Hematopoietic multipotent progenitor cell (in vitro differentiated cells): ENCODE measurements around the gene RFLNA. TPM values are rescaled to one million over a fixed set of nuclear protein-coding genes. Genes with fewer than 3 reads are reported as not detected.
"Not testable (repeated sequence)": the region's sequence is repeated elsewhere in the genome, so short reads cannot be mapped to it uniquely, and the experiment has no call there.

Source experiments
- DNase-seq, 3 donors: peaks; one replicate each; pipeline ENCODE4 v3.0.0-alpha.2; 2011 to 2015; ENCODE audit warnings: low read depth in 2 of 3, low spot score in 2 of 3
- total RNA-seq: library from RNA; depleted of rRNA; stranded (reverse); fragments of >200 nt; gene quantifications from one replicate; pipeline ENCODE4 v1.2.3, GENCODE V29; 2012

Gene RFLNA
- total RNA-seq, 1 donor, result 0.27 TPM

DNA sequence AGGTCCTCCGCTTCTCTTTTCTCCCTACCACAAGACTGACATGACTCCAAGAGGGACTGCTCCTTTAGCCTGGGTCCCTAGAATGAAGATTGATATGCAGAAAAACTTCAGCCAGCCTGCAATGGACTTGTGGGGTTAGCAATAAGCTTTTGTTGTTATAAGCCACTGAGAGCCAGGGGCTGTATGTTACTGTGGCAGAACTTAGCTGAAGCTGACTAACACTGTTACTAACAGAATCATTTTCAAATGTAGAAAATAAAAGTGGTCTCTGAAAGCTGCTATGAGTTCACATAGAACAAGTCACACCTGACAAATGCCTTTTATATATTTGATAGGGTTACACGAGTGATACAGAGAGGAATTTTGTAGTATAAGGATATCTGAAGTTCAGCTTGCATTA lies 13.6 kb upstream of the RFLNA start:
- no peak for DNase-seq

DNA sequence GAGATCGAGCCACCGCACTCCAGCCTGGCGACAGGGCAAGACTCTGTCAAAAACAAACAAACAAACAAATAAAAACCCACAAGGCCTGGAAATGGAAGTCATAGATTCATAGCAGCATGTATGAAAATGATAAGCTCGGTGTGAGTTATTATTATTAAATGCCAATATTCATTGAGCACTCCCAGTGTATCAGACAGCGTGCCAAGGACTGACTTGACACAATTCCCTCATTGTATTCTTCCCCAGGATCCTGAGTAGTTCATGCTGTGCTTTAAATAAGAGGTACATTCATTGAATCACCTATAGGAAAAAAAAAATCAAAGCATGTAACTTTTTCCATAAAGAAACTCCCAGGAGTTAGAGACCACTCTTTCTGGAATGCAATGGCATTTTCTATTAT lies 12.6 kb upstream of the RFLNA start:
- no peak for DNase-seq

GRCh38 chr12:124283326-124283725 lies 11.6 kb upstream of the RFLNA start:
- DNase-seq, result no peak

- DNase-seq, result no peak
Observed at GRCh38 chr12:124284368-124284767, 10.5 kb upstream of the RFLNA start.

DNA sequence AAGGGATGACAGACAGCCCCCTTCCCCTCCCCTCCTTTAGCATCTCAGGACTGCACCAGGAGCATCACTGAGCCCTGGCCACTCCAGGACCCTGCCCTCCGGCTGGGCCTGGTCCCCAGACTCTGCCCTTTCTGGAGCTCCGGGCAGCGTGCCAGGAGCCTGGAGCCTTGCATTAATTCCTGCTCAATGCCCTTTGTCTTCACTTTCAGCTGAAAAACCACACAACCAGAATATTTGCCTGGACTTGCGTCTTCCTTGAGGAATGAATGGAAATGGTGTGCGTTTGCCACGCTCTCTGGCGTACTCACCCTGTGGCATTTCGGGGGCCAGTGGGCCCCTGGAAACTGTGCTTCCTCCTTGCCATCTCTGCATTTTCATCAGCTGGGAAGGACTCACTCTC lies 8.5 kb upstream of the RFLNA start:
- DNase-seq, result no peak

GRCh38 chr12:124286971-124287370 lies 7.9 kb upstream of the RFLNA start:
- DNase-seq, result no peak

- DNase-seq, result no peak
Observed at GRCh38 chr12:124289634-124290600, 5.0 kb upstream of the RFLNA start.

- DNase-seq, result no peak
Observed at GRCh38 chr12:124292385-124292784, 2.5 kb upstream of the RFLNA start.

GRCh38 chr12:124293286-124294003 lies 1.4 kb upstream of the RFLNA start:
- DNase-seq, result no peak

DNA sequence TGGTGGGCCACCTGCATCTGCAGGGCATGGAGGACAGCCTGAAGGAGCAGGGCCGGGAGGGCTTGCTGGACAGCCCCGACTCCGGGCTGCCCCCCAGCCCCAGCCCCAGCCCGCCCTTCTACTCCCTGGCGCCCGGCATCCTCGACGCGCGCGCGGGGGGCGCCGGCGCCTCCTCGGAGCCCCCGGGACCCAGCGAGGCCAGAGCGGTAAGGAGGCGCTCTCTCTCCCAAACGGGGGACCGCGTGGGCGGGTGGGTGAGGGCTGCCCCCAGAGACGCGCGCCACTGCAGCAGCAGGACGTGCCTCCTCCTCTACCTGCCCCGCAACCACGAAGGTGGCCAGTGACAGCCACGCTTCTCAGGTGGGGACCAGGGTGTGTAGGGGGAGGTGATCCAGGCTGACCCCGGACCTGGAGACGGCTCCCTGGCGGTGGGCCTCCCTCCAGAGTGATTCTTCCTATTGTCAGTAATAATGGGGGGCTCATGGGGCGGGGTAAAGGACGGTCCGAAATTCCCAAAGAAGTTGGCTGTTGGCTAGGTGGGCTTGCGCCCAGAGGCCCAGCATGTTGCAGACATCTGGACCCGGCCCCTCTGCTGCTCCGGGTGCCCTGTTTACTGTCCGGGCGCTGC lies 652 bp downstream of the RFLNA start:
- no peak for DNase-seq

DNA sequence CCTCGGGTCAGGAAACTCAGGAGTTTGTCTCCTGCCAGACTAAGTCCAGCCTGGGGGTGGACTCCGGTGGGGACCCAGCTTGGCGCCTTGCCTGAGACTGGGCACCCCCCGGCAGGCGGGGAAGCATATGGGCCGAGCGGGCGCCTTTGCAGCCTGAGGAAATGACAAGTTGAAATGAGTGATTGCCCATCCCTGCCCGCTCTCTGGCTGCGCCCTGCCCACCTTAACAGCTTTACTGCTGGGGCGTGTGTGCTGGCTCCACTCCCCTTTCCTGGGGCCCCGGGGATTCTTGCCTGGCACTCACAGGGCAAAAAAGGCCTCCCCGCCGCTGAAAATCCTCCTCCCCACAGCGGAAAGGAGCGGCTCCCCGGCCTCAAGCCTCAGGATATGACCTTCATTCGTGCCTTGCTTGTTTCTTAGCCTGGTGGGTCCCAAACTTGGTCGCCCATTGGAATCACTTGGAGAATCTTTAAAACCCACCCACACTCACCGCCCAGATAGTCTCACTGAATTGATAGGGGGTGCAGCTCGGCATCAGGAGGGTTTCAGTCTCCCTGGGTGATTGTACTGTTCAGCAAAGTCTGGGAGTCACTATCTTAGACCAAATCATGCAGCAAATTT lies 1.5 kb downstream of the RFLNA start:
- peak in 2 of 3 donors; percentile 24 to 53 for DNase-seq

DNA sequence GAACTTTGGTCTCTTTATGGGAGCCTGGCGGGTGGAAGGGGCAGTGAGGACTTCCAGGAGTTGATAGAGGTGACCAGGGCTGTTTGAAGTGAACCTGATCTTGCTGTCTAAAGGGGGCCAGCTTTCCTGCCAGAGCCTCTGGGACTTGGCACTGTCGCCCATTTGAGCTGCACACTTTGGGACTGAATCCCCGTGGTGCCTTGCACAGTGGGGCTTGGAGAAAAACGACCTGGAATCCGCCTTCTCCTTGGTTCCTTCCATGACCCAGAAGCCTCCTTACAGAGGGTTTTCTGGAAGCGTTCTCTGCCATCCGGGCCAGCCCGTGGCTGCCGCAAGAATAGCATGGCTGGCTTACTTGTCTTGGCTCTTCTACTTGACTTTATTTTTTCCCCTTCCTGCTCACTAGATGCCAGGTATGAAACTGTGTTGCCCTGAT lies 2.0 kb downstream of the RFLNA start:
- no peak for DNase-seq

GRCh38 chr12:124297389-124297788 lies 2.5 kb downstream of the RFLNA start:
- no peak for DNase-seq

- no peak for DNase-seq
Observed at GRCh38 chr12:124297856-124298255, 3.0 kb downstream of the RFLNA start.

DNA sequence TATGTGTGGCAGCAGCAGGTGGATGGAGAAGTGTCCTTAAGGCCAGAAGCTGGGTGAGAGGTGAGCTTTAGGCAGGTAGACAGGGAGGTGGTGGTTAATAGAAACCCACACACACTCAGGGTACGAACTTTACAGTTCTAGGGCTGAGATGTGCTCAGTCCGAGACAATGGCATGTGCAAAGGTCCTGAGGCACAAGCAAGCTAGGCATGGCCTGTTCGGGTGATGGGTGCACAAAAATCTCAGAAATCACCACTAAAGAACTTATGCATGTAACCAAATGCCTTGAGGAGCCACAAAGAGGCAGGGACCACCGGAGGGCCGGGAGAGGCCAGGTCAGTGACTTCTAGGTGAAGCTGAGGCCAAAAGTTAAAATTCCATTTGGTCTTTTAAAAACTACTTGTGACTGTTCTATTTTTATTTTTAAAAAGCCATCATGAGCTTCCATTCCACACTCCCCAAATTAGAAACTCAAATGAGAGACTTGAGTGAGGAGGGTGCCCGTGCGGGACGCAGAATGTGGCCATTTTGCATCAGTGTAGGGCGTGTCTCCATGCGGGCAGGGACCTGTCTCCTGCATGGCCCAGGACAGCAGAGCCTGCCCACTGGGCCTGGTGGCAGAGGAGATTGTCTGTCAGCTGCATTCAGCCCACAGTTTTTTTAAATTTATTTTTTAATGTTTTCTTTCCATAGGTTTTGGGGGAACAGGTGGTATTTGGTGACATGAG lies 4.0 kb downstream of the RFLNA start:
- DNase-seq, result no peak

DNA sequence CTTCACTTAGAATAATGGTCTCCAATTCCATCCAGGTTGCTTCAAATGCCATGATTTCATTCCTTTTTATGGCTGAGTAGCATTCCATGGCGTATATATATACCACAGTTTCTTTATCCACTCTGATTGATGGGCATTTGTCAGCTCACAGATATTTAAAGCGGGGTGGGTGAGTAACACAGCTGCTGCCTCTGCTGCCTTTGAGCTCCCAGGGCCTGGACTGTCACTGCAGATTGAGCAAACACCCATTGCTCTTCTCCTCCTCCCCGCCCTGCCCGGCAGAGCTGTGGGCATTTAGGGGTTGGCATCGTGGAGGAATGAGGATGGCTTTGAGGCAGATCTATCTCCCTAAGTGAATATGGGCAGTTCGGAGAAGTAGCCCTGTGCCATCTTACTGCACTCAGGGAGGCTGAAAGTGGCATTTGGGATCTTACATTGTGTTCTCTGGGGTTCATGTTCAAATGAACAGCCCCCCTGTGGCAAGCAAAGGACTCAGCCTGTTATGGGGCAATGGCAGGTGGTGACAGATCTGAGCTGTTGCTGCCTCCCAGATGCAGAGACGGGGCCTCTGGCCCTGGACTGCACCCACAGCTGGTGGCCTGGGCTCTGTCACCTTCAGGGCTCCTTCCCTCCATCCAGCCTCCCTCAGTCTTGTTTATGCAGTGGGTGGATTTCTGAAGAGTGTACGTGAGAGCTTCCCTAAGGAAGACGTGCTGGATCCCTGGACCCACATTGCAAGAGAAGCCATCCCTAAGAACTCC lies 4.9 kb downstream of the RFLNA start:
- DNase-seq, result no peak

DNA sequence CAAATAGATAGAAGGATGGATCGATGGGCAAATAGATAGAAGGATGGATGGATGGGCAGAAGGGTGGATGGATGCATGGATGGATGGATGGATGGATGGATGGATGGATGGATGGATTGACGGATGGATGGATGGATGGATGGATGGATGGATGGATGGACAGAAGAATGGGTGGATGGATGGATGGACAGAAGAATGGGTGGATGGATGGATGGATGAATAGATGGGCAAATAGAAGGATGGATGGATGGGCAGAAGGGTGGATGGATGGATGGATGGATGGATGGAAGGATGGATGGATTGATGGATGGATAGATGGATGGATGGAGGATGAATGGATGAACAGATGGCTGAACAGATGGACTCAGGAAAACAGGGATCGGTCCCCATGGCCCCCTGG lies 5.8 kb downstream of the RFLNA start:
- DNase-seq, result not testable (repeated sequence)

GRCh38 chr12:124301084-124301654 lies 6.3 kb downstream of the RFLNA start:
- DNase-seq, result no peak

DNA sequence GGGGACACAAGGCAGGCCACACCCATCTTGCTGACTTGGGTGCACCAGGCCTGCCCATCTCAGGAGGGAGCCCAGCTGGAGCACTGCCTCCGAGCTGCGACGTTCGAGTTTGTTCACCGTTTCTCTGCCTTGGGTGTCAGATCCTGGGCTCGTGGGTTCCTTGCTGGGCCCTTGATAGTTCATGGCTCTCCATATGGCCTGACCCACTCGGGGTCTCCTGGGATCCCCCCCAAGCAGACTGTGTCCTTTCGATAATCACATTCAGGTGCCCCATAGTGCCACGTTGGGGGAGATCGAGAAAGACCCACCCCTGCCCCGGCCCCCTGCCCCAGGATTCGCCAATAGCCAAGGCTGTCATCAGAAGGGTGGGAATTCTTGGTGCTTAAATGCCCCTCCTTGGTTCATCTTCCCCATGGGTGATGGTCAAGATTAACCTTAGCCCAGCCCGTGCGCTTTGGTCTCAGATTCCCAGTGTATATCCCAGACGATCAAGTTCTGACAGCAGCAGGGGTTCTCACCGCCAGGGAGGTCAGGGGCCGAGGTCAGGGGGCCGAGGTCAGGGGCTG lies 7.4 kb downstream of the RFLNA start:
- DNase-seq, result no peak
